ENCODE data around the gene CNKSR2. TPM values are rescaled to one million over a fixed set of nuclear protein-coding genes. Genes with fewer than 3 reads are reported as not detected.

The CNKSR2 gene
- polyA plus RNA-seq, 4 donors: under 0.01 to 0.27 (median 0.25) TPM; not detected in 1

- no peak for FAIRE-seq
- Histone ChIP-seq H3K4me1 (ENCODE audit: control insufficient read depth in 3 of 3, insufficient read depth in 2 of 3, low read depth in 1 of 3, low read length in 2 of 3) (no peaks in the 10 kb centered on the region), H3K27ac (ENCODE audit: low read depth in 1 of 3, low read length in 2 of 3) (no peak overlapping the region), H3K27me3 (ENCODE audit: control insufficient read depth in 3 of 3, insufficient read depth in 3 of 3, low read length in 3 of 3) (no peaks in the 10 kb centered on the region), H3K4me3 (ENCODE audit: low read depth in 1 of 3, low read length in 3 of 3) (no peak overlapping the region), H3K9me3 (ENCODE audit: control insufficient read depth in 2 of 2, insufficient read depth in 1 of 2, low read depth in 1 of 2, low read length in 1 of 2) (no peaks in the 10 kb centered on the region), H3K36me3 (ENCODE audit: control insufficient read depth in 3 of 3, insufficient read depth in 2 of 3, low read depth in 1 of 3, low read length in 3 of 3) (no peaks in the 10 kb centered on the region)
- DNase-seq: no peak
- WGBS, 3 donors: 64 to 76% (median 73%) methylated on average over 4 of the region's 4 CpGs
Measured at GRCh38 chrX:21590012-21590776, 216.0 kb downstream of the CNKSR2 start.

- H3K9me3 ChIP-seq (ENCODE audit: control insufficient read depth in 2 of 2, insufficient read depth in 1 of 2, low read depth in 1 of 2, low read length in 1 of 2): no peaks in the 10 kb centered on the region
- H3K4me1 ChIP-seq (ENCODE audit: control insufficient read depth in 3 of 3, insufficient read depth in 2 of 3, low read depth in 1 of 3, low read length in 2 of 3): no peaks in the 10 kb centered on the region
- no peak overlapping the region for H3K4me3 ChIP-seq (ENCODE audit: low read depth in 1 of 3, low read length in 3 of 3)
- H3K27ac ChIP-seq (ENCODE audit: low read depth in 1 of 3, low read length in 2 of 3): no peak overlapping the region
- DNase-seq: no peak
- no peak for FAIRE-seq
- no peaks in the 10 kb centered on the region for H3K27me3 ChIP-seq (ENCODE audit: control insufficient read depth in 3 of 3, insufficient read depth in 3 of 3, low read length in 3 of 3)
- H3K36me3 ChIP-seq (ENCODE audit: control insufficient read depth in 3 of 3, insufficient read depth in 2 of 3, low read depth in 1 of 3, low read length in 3 of 3): no peaks in the 10 kb centered on the region
Measured at GRCh38 chrX:21606002-21606401, 231.8 kb downstream of the CNKSR2 start.

- DNase-seq (no peak), FAIRE-seq (peak; percentile 76)
- no peak overlapping the region for H3K27ac ChIP-seq (ENCODE audit: low read depth in 1 of 3, low read length in 2 of 3)
- H3K4me3 ChIP-seq (ENCODE audit: low read depth in 1 of 3, low read length in 3 of 3): no peak overlapping the region
- 83 to 94% (median 92%) methylated on average over 1 of the region's 1 CpG for WGBS, 3 donors
- H3K9me3 ChIP-seq (ENCODE audit: control insufficient read depth in 2 of 2, insufficient read depth in 1 of 2, low read depth in 1 of 2, low read length in 1 of 2): no peaks in the 10 kb centered on the region
- H3K36me3 ChIP-seq (ENCODE audit: control insufficient read depth in 3 of 3, insufficient read depth in 2 of 3, low read depth in 1 of 3, low read length in 3 of 3): no peaks in the 10 kb centered on the region
- H3K27me3 ChIP-seq (ENCODE audit: control insufficient read depth in 3 of 3, insufficient read depth in 3 of 3, low read length in 3 of 3): no peaks in the 10 kb centered on the region
- no peaks in the 10 kb centered on the region for H3K4me1 ChIP-seq (ENCODE audit: control insufficient read depth in 3 of 3, insufficient read depth in 2 of 3, low read depth in 1 of 3, low read length in 2 of 3)
Measured at GRCh38 chrX:21610168-21610567, 235.9 kb downstream of the CNKSR2 start.

GRCh38 chrX:21612154-21612553 is 237.9 kb downstream of the CNKSR2 start:
- no peak overlapping the region for H3K27ac ChIP-seq (ENCODE audit: low read depth in 1 of 3, low read length in 2 of 3)
- H3K4me3 ChIP-seq (ENCODE audit: low read depth in 1 of 3, low read length in 3 of 3): no peak overlapping the region
- FAIRE-seq (no peak), DNase-seq (no peak)
- no peaks in the 10 kb centered on the region for H3K36me3 ChIP-seq (ENCODE audit: control insufficient read depth in 3 of 3, insufficient read depth in 2 of 3, low read depth in 1 of 3, low read length in 3 of 3)
- H3K27me3 ChIP-seq (ENCODE audit: control insufficient read depth in 3 of 3, insufficient read depth in 3 of 3, low read length in 3 of 3): no peaks in the 10 kb centered on the region
- 62 to 67% (median 66%) methylated on average over 5 of the region's 5 CpGs for WGBS, 3 donors
- H3K9me3 ChIP-seq (ENCODE audit: control insufficient read depth in 2 of 2, insufficient read depth in 1 of 2, low read depth in 1 of 2, low read length in 1 of 2): no peaks in the 10 kb centered on the region
- no peaks in the 10 kb centered on the region for H3K4me1 ChIP-seq (ENCODE audit: control insufficient read depth in 3 of 3, insufficient read depth in 2 of 3, low read depth in 1 of 3, low read length in 2 of 3)

GRCh38 chrX:21616386-21616785 is 242.2 kb downstream of the CNKSR2 start:
- no peak for DNase-seq
- Histone ChIP-seq H3K4me1 (ENCODE audit: control insufficient read depth in 3 of 3, insufficient read depth in 2 of 3, low read depth in 1 of 3, low read length in 2 of 3) (no peaks in the 10 kb centered on the region), H3K27me3 (ENCODE audit: control insufficient read depth in 3 of 3, insufficient read depth in 3 of 3, low read length in 3 of 3) (no peaks in the 10 kb centered on the region), H3K36me3 (ENCODE audit: control insufficient read depth in 3 of 3, insufficient read depth in 2 of 3, low read depth in 1 of 3, low read length in 3 of 3) (no peaks in the 10 kb centered on the region), H3K27ac (ENCODE audit: low read depth in 1 of 3, low read length in 2 of 3) (no peak overlapping the region), H3K9me3 (ENCODE audit: control insufficient read depth in 2 of 2, insufficient read depth in 1 of 2, low read depth in 1 of 2, low read length in 1 of 2) (no peaks in the 10 kb centered on the region), H3K4me3 (ENCODE audit: low read depth in 1 of 3, low read length in 3 of 3) (no peak overlapping the region)
- FAIRE-seq: no peak
- 52 to 83% (median 79%) methylated on average over 1 of the region's 1 CpG for WGBS, 3 donors

- H3K36me3 ChIP-seq (ENCODE audit: control insufficient read depth in 3 of 3, insufficient read depth in 2 of 3, low read depth in 1 of 3, low read length in 3 of 3): no peaks in the 10 kb centered on the region
- DNase-seq: no peak
Measured at GRCh38 chrX:21620234-21620633, 246.0 kb downstream of the CNKSR2 start.

GRCh38 chrX:21623778-21624501 is 249.7 kb downstream of the CNKSR2 start:
- no peak for DNase-seq
- H3K4me1 ChIP-seq (ENCODE audit: control insufficient read depth in 3 of 3, insufficient read depth in 2 of 3, low read depth in 1 of 3, low read length in 2 of 3): no peaks in the 10 kb centered on the region
- H3K9me3 ChIP-seq (ENCODE audit: control insufficient read depth in 2 of 2, insufficient read depth in 1 of 2, low read depth in 1 of 2, low read length in 1 of 2): no peaks in the 10 kb centered on the region
- no peaks in the 10 kb centered on the region for H3K27me3 ChIP-seq (ENCODE audit: control insufficient read depth in 3 of 3, insufficient read depth in 3 of 3, low read length in 3 of 3)
- FAIRE-seq: no peak
- H3K4me3 ChIP-seq (ENCODE audit: low read depth in 1 of 3, low read length in 3 of 3): no peak overlapping the region
- H3K27ac ChIP-seq (ENCODE audit: low read depth in 1 of 3, low read length in 2 of 3): no peak overlapping the region
- no peaks in the 10 kb centered on the region for H3K36me3 ChIP-seq (ENCODE audit: control insufficient read depth in 3 of 3, insufficient read depth in 2 of 3, low read depth in 1 of 3, low read length in 3 of 3)

More at GRCh38 chrX:21620234-21620633, 246.0 kb downstream of the CNKSR2 start:
- 81 to 92% (median 89%) methylated on average over 2 of the region's 2 CpGs for WGBS, 3 donors
- Histone ChIP-seq H3K27me3 (ENCODE audit: control insufficient read depth in 3 of 3, insufficient read depth in 3 of 3, low read length in 3 of 3) (no peaks in the 10 kb centered on the region), H3K4me1 (ENCODE audit: control insufficient read depth in 3 of 3, insufficient read depth in 2 of 3, low read depth in 1 of 3, low read length in 2 of 3) (no peaks in the 10 kb centered on the region), H3K27ac (ENCODE audit: low read depth in 1 of 3, low read length in 2 of 3) (no peak overlapping the region), H3K9me3 (ENCODE audit: control insufficient read depth in 2 of 2, insufficient read depth in 1 of 2, low read depth in 1 of 2, low read length in 1 of 2) (no peaks in the 10 kb centered on the region), H3K4me3 (ENCODE audit: low read depth in 1 of 3, low read length in 3 of 3) (no peak overlapping the region)
- no peak for FAIRE-seq

- H3K4me1 ChIP-seq (ENCODE audit: control insufficient read depth in 3 of 3, insufficient read depth in 2 of 3, low read depth in 1 of 3, low read length in 2 of 3): no peaks in the 10 kb centered on the region
- no peaks in the 10 kb centered on the region for H3K9me3 ChIP-seq (ENCODE audit: control insufficient read depth in 2 of 2, insufficient read depth in 1 of 2, low read depth in 1 of 2, low read length in 1 of 2)
- DNase-seq (no peak), FAIRE-seq (no peak)
- H3K4me3 ChIP-seq (ENCODE audit: low read depth in 1 of 3, low read length in 3 of 3): no peak overlapping the region
- H3K27ac ChIP-seq (ENCODE audit: low read depth in 1 of 3, low read length in 2 of 3): no peak overlapping the region
- H3K27me3 ChIP-seq (ENCODE audit: control insufficient read depth in 3 of 3, insufficient read depth in 3 of 3, low read length in 3 of 3): no peaks in the 10 kb centered on the region
- 52 to 60% (median 57%) methylated on average over 2 of the region's 2 CpGs for WGBS, 3 donors
- no peaks in the 10 kb centered on the region for H3K36me3 ChIP-seq (ENCODE audit: control insufficient read depth in 3 of 3, insufficient read depth in 2 of 3, low read depth in 1 of 3, low read length in 3 of 3)
Measured at GRCh38 chrX:21632027-21632426, 257.8 kb downstream of the CNKSR2 start.
